T-cell (primary cell): Measurements from ENCODE around the gene EXOC6. TPM values are rescaled to one million over a fixed set of nuclear protein-coding genes. Genes with fewer than 3 reads are reported as not detected.

Experiments
- ATAC-seq, 4 experiments: fragments of 200-7000 bp in 3 of 4; fragments of 150-1000 bp in 1 of 4; cut with Tn5 transposase; replicated peaks in 1 of 4; 1 replicate in 3 of 4; 2 replicates in 1 of 4; pipeline ENCODE4 v1.10.0; 2021; ENCODE audit warnings: moderate library complexity in 3 of 4, mild to moderate bottlenecking in 2 of 4, moderate number of reproducible peaks in 1 of 4
- CTCF ChIA-PET, 2 donors: fragments of 300-600 bp; sonication (Branson Sonifier 250); formaldehyde crosslinking; loops; one replicate each; lab custom pipeline; 2022; ENCODE audit warnings: antibody characterized with exemption in 2 of 2; lab: Charles Lee
- POLR2A ChIA-PET, 2 donors: fragments of 300-600 bp; sonication (Branson Sonifier 250); formaldehyde crosslinking; loops; one replicate each; lab custom pipeline; 2022; ENCODE audit warnings: antibody characterized with exemption in 2 of 2; lab: Charles Lee
- DNase-seq, 35 experiments: peaks; one replicate each; pipeline versions ENCODE4 v3.0.0 to v3.0.0-alpha.2; 2013 to 2023
- H3K27ac ChIP-seq: one replicate; pipeline ENCODE4 v1.5.1; 2013; ENCODE audit warnings: low read length
- H3K27me3 ChIP-seq, 2 experiments: replicated peaks in 1 of 2; 1 replicate in 1 of 2; 2 replicates in 1 of 2; pipeline versions ENCODE4 v1.6.1 to v1.7.0; 2013; ENCODE audit warnings: low read length in 1 of 2, mixed read lengths in 1 of 2; ENCODE audit not compliant: control insufficient read depth in 2 of 2, insufficient read depth in 2 of 2; ENCODE audit errors: extremely low read depth in 1 of 2
- H3K36me3 ChIP-seq, 2 donors: 1 replicate in 1 of 2; 2 replicates in 1 of 2; pipeline versions ENCODE4 v1.6.1 to v1.7.0; 2013; ENCODE audit warnings: low read length in 1 of 2; ENCODE audit not compliant: control insufficient read depth in 2 of 2, insufficient read depth in 1 of 2; ENCODE audit errors: extremely low read depth in 1 of 2
- H3K4me1 ChIP-seq, 2 experiments: 1 replicate in 1 of 2; 2 replicates in 1 of 2; pipeline versions ENCODE4 v1.6.1 to v1.7.0; 2013; ENCODE audit warnings: low read length in 2 of 2, mixed read lengths in 1 of 2; ENCODE audit not compliant: insufficient read depth in 2 of 2, control insufficient read depth in 1 of 2; ENCODE audit errors: extremely low read depth in 1 of 2
- H3K4me3 ChIP-seq, 2 donors: 1 replicate in 1 of 2; 2 replicates in 1 of 2; pipeline versions ENCODE4 v1.5.1 to v1.7.0; 2013; ENCODE audit warnings: mild to moderate bottlenecking in 2 of 2, low read length in 1 of 2, moderate library complexity in 1 of 2; ENCODE audit not compliant: control insufficient read depth in 1 of 2; ENCODE audit errors: extremely low read depth in 1 of 2
- H3K9me3 ChIP-seq: 2 replicates; pipeline ENCODE4 v1.7.0; 2013
- H3K27ac Mint-ChIP-seq, 2 donors: one replicate each; pipeline ENCODE4 v1.8.0; 2020 to 2021; ENCODE audit warnings: mild to moderate bottlenecking in 2 of 2, mixed read lengths in 2 of 2
- H3K27me3 Mint-ChIP-seq, 2 donors: one replicate each; pipeline ENCODE4 v1.8.0; 2021 to 2022; ENCODE audit warnings: mixed read lengths in 2 of 2
- H3K36me3 Mint-ChIP-seq: one replicate; pipeline ENCODE4 v1.8.0; 2021; ENCODE audit warnings: mixed read lengths
- H3K4me1 Mint-ChIP-seq, 3 donors: one replicate each; pipeline ENCODE4 v1.8.0; 2020 to 2022; ENCODE audit warnings: mixed read lengths in 3 of 3, mild to moderate bottlenecking in 1 of 3
- H3K4me3 Mint-ChIP-seq, 3 donors: one replicate each; pipeline ENCODE4 v1.8.0; 2020 to 2022; ENCODE audit warnings: mild to moderate bottlenecking in 3 of 3, mixed read lengths in 3 of 3, moderate library complexity in 3 of 3
- H3K9me3 Mint-ChIP-seq, 3 donors: one replicate each; pipeline ENCODE4 v1.8.0; 2020 to 2022; ENCODE audit warnings: mixed read lengths in 3 of 3
- WGBS: methylation state at CpG from one replicate; pipeline ENCODE4 v1.1.5; 2013; ENCODE audit warnings: missing lambda C conversion rate; ENCODE audit not compliant: insufficient coverage; 5-methylcytosine and 5-hydroxymethylcytosine counted together
- total RNA-seq, 35 experiments: library from RNA in 6 of 35; stranded (reverse) in 6 of 35; fragments of 120-200 nt in 1 of 35; gene quantifications; one replicate each; pipeline versions ENCODE4 v1.2.1 to v1.2.4 and lab custom pipeline; 2013 to 2026

The EXOC6 gene
- total RNA-seq, 5 donors from 2014 or later (not counting 1 experiment from before 2014, with no cell fraction given) = 8.7 to 13.3 (median 9.7) TPM

DNA sequence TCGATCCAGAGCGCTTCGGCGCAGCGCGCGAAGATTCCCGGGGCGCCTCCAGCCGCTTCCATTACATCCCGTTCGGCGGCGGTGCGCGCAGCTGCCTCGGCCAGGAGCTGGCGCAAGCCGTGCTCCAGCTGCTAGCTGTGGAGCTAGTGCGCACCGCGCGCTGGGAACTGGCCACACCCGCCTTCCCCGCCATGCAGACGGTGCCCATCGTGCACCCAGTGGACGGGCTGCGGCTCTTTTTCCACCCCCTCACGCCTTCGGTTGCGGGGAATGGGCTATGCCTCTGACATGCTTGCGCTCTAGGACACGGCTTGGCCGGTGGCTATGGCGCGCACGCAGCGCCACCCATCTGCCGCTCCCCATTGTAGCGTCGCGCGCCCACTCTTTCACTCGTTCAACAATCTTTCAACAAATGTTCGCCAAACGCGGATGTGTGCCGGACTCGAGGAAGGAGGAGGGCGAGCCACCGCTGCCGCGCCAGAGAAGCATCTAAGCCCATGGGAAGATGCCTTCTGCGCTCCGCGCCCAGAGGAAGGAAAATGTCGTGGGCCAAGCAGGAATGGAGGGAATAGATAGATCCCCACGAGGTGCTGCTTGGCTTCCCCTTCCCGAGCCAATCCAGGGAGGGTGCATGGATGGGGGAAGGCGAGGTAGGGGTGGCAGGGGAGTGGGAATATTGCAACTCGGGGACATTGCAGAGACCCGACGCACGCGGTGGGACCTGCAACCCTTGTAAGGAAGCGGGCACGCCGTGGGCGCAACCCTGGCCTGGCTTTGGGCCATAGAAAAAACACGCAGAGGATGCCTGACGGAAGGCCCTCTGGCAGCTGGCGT lies 220.3 kb downstream of the EXOC6 start:
- H3K27me3 Mint-ChIP-seq = peaks cover 58 to 84% of the 10 kb centered on the region in 2 donors
- no peak overlapping the region for H3K27ac Mint-ChIP-seq
- no peak overlapping the region for H3K4me3 Mint-ChIP-seq
- peaks cover 0 to 25% of the 10 kb centered on the region in 2 experiments for H3K4me1 ChIP-seq
- H3K4me1 Mint-ChIP-seq = peaks cover 33 to 43% (median 41%) of the 10 kb centered on the region in 3 donors
- ChIA-PET POLR2A (interaction anchor here in 1 of 2 donors (0.6 kb wide), 1 partner anchor 275 kb away, joined by 3 read pairs; no protein-coding TSS in a partner anchor), CTCF (interaction anchor here in 1 of 2 donors (0.6 kb wide), 1 partner anchor 12 kb away, joined by 12 read pairs; no protein-coding TSS in a partner anchor)
- H3K9me3 ChIP-seq = no peaks in the 10 kb centered on the region
- 5% methylated on average over 67 of the region's 73 CpGs for WGBS
- H3K4me3 ChIP-seq = no peak overlapping the region
- H3K27ac ChIP-seq = no peak overlapping the region
- DNase-seq (no peak), ATAC-seq (no peak)
- H3K9me3 Mint-ChIP-seq = no peaks in the 10 kb centered on the region
- no peaks in the 10 kb centered on the region for H3K36me3 Mint-ChIP-seq
- peaks cover 32 to 82% of the 10 kb centered on the region in 2 experiments for H3K27me3 ChIP-seq
- no peaks in the 10 kb centered on the region for H3K36me3 ChIP-seq

- Mint-ChIP-seq H3K27ac (no peak overlapping the region), H3K4me1 (peaks cover 32 to 43% (median 41%) of the 10 kb centered on the region in 3 donors), H3K27me3 (peaks cover 55 to 80% of the 10 kb centered on the region in 2 donors), H3K36me3 (no peaks in the 10 kb centered on the region), H3K9me3 (no peaks in the 10 kb centered on the region), H3K4me3 (no peak overlapping the region)
- no peaks in the 10 kb centered on the region for H3K9me3 ChIP-seq
- no peaks in the 10 kb centered on the region for H3K36me3 ChIP-seq
- H3K27me3 ChIP-seq = peaks cover 28 to 82% of the 10 kb centered on the region in 2 experiments
- peaks cover 0 to 31% of the 10 kb centered on the region in 2 experiments for H3K4me1 ChIP-seq
- ATAC-seq (no peak), DNase-seq (no peak)
- H3K4me3 ChIP-seq = no peak overlapping the region
- H3K27ac ChIP-seq = no peak overlapping the region
- POLR2A ChIA-PET = no interaction called here
- 32% methylated on average over 4 of the region's 10 CpGs for WGBS
- CTCF ChIA-PET = interaction anchor here in 1 of 2 donors (0.6 kb wide), 1 partner anchor 11 kb away, joined by 12 read pairs; no protein-coding TSS in a partner anchor
Observed at GRCh38 chr10:93069245-93069561, 220.9 kb downstream of the EXOC6 start.

DNA sequence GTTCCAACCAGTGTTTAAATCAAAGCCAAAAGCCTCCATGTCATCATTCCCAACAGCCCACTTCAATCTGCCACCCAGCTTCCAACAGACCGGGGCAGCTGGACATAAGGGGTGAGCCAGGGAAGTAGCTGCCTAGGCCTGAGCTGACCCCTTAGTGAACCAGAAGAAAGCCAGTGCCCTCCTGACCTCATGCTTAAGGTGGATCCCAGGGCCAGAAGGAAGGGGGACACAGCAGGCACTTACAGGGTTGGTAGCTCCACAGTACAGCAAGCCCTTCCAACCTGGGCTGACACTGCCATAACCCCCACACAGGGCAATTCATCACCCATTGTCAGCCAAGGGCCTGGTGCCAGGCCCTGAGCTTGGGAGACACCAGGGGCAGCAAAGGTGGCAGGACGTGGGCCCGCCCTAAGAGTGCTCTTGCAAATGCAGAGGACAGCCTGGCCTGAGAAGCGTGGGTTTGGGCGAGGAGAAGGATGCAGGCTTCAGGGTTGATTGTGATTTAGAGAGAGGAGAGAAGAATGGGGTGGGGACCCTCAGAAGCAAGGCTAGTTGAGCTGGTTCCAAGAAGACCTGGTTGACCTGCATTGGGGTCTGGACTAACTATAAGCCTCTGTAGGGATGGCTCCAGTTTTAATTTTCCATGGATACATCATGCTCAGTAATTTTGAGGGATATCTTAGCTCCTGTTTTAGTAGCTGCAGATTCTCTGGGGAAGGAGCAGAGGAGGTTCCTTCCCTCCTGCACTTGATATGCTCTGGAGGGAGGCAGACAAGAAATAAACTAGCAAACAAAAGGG lies 222.3 kb downstream of the EXOC6 start:
- Histone ChIP-seq H3K9me3 (no peaks in the 10 kb centered on the region), H3K4me1 (peaks cover 0 to 43% of the 10 kb centered on the region in 2 experiments), H3K4me3 (no peak overlapping the region), H3K36me3 (no peaks in the 10 kb centered on the region), H3K27me3 (peaks cover 19 to 85% of the 10 kb centered on the region in 2 experiments), H3K27ac (no peak overlapping the region)
- peaks cover 34 to 49% (median 47%) of the 10 kb centered on the region in 3 donors for H3K4me1 Mint-ChIP-seq
- ChIA-PET CTCF (interaction anchor here in 1 of 2 donors (0.8 kb wide), 1 partner anchor 62 kb away, joined by 3 read pairs; no protein-coding TSS in a partner anchor), POLR2A (interaction anchor here in 1 of 2 donors (0.6 kb wide), 1 partner anchor 11 kb away, joined by 3 read pairs; no protein-coding TSS in a partner anchor)
- no peaks in the 10 kb centered on the region for H3K36me3 Mint-ChIP-seq
- H3K4me3 Mint-ChIP-seq = peak overlapping the region in 1 of 3 donors; percentile 51
- peaks cover 52 to 79% of the 10 kb centered on the region in 2 donors for H3K27me3 Mint-ChIP-seq
- WGBS = 100% methylated on average over 2 of the region's 5 CpGs
- no peak for DNase-seq
- H3K9me3 Mint-ChIP-seq = no peaks in the 10 kb centered on the region
- ATAC-seq = no peak
- H3K27ac Mint-ChIP-seq = peak overlapping the region in 1 of 2 donors; percentile 53

- no peak for ATAC-seq
- Mint-ChIP-seq H3K4me3 (peak overlapping the region in 1 of 3 donors; percentile 51), H3K9me3 (no peaks in the 10 kb centered on the region), H3K36me3 (no peaks in the 10 kb centered on the region), H3K27ac (peak overlapping the region in 1 of 2 donors; percentile 53), H3K27me3 (peaks cover 56 to 82% of the 10 kb centered on the region in 2 donors), H3K4me1 (peaks cover 34 to 51% (median 50%) of the 10 kb centered on the region in 3 donors)
- no peaks in the 10 kb centered on the region for H3K36me3 ChIP-seq
- H3K4me1 ChIP-seq = peaks cover 0 to 43% of the 10 kb centered on the region in 2 experiments
- H3K27ac ChIP-seq = no peak overlapping the region
- DNase-seq = no peak
- no peak overlapping the region for H3K4me3 ChIP-seq
- CTCF ChIA-PET = interaction anchor here in 1 of 2 donors (0.8 kb wide), 1 partner anchor 63 kb away, joined by 3 read pairs; no protein-coding TSS in a partner anchor
- 41% methylated on average over 2 of the region's 7 CpGs for WGBS
- no peaks in the 10 kb centered on the region for H3K9me3 ChIP-seq
- POLR2A ChIA-PET = interaction anchor here in 1 of 2 donors (0.6 kb wide), 1 partner anchor 10 kb away, joined by 3 read pairs; no protein-coding TSS in a partner anchor
- peaks cover 23 to 89% of the 10 kb centered on the region in 2 experiments for H3K27me3 ChIP-seq
Observed at GRCh38 chr10:93071177-93071472, 222.8 kb downstream of the EXOC6 start.

GRCh38 chr10:93071674-93072224 lies 223.4 kb downstream of the EXOC6 start:
- DNase-seq (no peak), ATAC-seq (no peak)
- ChIA-PET POLR2A (interaction anchor here in 1 of 2 donors (0.6 kb wide), 1 partner anchor 10 kb away, joined by 3 read pairs; no protein-coding TSS in a partner anchor), CTCF (interaction anchor here in 1 of 2 donors (0.8 kb wide), 1 partner anchor 63 kb away, joined by 3 read pairs; no protein-coding TSS in a partner anchor)
- Histone ChIP-seq H3K4me3 (no peak overlapping the region), H3K27ac (no peak overlapping the region), H3K27me3 (peaks cover 26 to 84% of the 10 kb centered on the region in 2 experiments), H3K36me3 (no peaks in the 10 kb centered on the region), H3K4me1 (peaks cover 0 to 43% of the 10 kb centered on the region in 2 experiments), H3K9me3 (no peaks in the 10 kb centered on the region)
- H3K27me3 Mint-ChIP-seq = peaks cover 61 to 81% of the 10 kb centered on the region in 2 donors
- H3K36me3 Mint-ChIP-seq = no peaks in the 10 kb centered on the region
- 3% methylated on average over 35 of the region's 37 CpGs for whole genome bisulfite sequencing
- peaks cover 33 to 48% (median 47%) of the 10 kb centered on the region in 3 donors for H3K4me1 Mint-ChIP-seq
- H3K27ac Mint-ChIP-seq = no peak overlapping the region
- H3K4me3 Mint-ChIP-seq = peak overlapping the region in 2 of 3 donors; percentile 35 to 74
- H3K9me3 Mint-ChIP-seq = no peaks in the 10 kb centered on the region
